T-cell (primary cell): ENCODE measurements around the gene SLC25A24. TPM values are rescaled to one million over a fixed set of nuclear protein-coding genes. Genes with fewer than 3 reads are reported as not detected.

Source experiments
- ATAC-seq, 4 experiments: fragments of 200-7000 bp in 3 of 4; fragments of 150-1000 bp in 1 of 4; cut with Tn5 transposase; replicated peaks in 1 of 4; 1 replicate in 3 of 4; 2 replicates in 1 of 4; pipeline ENCODE4 v1.10.0; 2021; ENCODE audit warnings: moderate library complexity in 3 of 4, mild to moderate bottlenecking in 2 of 4, moderate number of reproducible peaks in 1 of 4
- CTCF ChIA-PET, 2 donors: fragments of 300-600 bp; sonication (Branson Sonifier 250); formaldehyde crosslinking; loops; one replicate each; lab custom pipeline; 2022; ENCODE audit warnings: antibody characterized with exemption in 2 of 2; lab: Charles Lee
- POLR2A ChIA-PET, 2 donors: fragments of 300-600 bp; sonication (Branson Sonifier 250); formaldehyde crosslinking; loops; one replicate each; lab custom pipeline; 2022; ENCODE audit warnings: antibody characterized with exemption in 2 of 2; lab: Charles Lee
- DNase-seq, 35 experiments: peaks; one replicate each; pipeline versions ENCODE4 v3.0.0 to v3.0.0-alpha.2; 2013 to 2023
- H3K27ac ChIP-seq: one replicate; pipeline ENCODE4 v1.5.1; 2013; ENCODE audit warnings: low read length
- H3K27me3 ChIP-seq, 2 experiments: replicated peaks in 1 of 2; 1 replicate in 1 of 2; 2 replicates in 1 of 2; pipeline versions ENCODE4 v1.6.1 to v1.7.0; 2013; ENCODE audit warnings: low read length in 1 of 2, mixed read lengths in 1 of 2; ENCODE audit not compliant: control insufficient read depth in 2 of 2, insufficient read depth in 2 of 2; ENCODE audit errors: extremely low read depth in 1 of 2
- H3K36me3 ChIP-seq, 2 donors: 1 replicate in 1 of 2; 2 replicates in 1 of 2; pipeline versions ENCODE4 v1.6.1 to v1.7.0; 2013; ENCODE audit warnings: low read length in 1 of 2; ENCODE audit not compliant: control insufficient read depth in 2 of 2, insufficient read depth in 1 of 2; ENCODE audit errors: extremely low read depth in 1 of 2
- H3K4me1 ChIP-seq, 2 experiments: 1 replicate in 1 of 2; 2 replicates in 1 of 2; pipeline versions ENCODE4 v1.6.1 to v1.7.0; 2013; ENCODE audit warnings: low read length in 2 of 2, mixed read lengths in 1 of 2; ENCODE audit not compliant: insufficient read depth in 2 of 2, control insufficient read depth in 1 of 2; ENCODE audit errors: extremely low read depth in 1 of 2
- H3K4me3 ChIP-seq, 2 donors: 1 replicate in 1 of 2; 2 replicates in 1 of 2; pipeline versions ENCODE4 v1.5.1 to v1.7.0; 2013; ENCODE audit warnings: mild to moderate bottlenecking in 2 of 2, low read length in 1 of 2, moderate library complexity in 1 of 2; ENCODE audit not compliant: control insufficient read depth in 1 of 2; ENCODE audit errors: extremely low read depth in 1 of 2
- H3K9me3 ChIP-seq: 2 replicates; pipeline ENCODE4 v1.7.0; 2013
- H3K27ac Mint-ChIP-seq, 2 donors: one replicate each; pipeline ENCODE4 v1.8.0; 2020 to 2021; ENCODE audit warnings: mild to moderate bottlenecking in 2 of 2, mixed read lengths in 2 of 2
- H3K27me3 Mint-ChIP-seq, 2 donors: one replicate each; pipeline ENCODE4 v1.8.0; 2021 to 2022; ENCODE audit warnings: mixed read lengths in 2 of 2
- H3K36me3 Mint-ChIP-seq: one replicate; pipeline ENCODE4 v1.8.0; 2021; ENCODE audit warnings: mixed read lengths
- H3K4me1 Mint-ChIP-seq, 3 donors: one replicate each; pipeline ENCODE4 v1.8.0; 2020 to 2022; ENCODE audit warnings: mixed read lengths in 3 of 3, mild to moderate bottlenecking in 1 of 3
- H3K4me3 Mint-ChIP-seq, 3 donors: one replicate each; pipeline ENCODE4 v1.8.0; 2020 to 2022; ENCODE audit warnings: mild to moderate bottlenecking in 3 of 3, mixed read lengths in 3 of 3, moderate library complexity in 3 of 3
- H3K9me3 Mint-ChIP-seq, 3 donors: one replicate each; pipeline ENCODE4 v1.8.0; 2020 to 2022; ENCODE audit warnings: mixed read lengths in 3 of 3
- WGBS: methylation state at CpG from one replicate; pipeline ENCODE4 v1.1.5; 2013; ENCODE audit warnings: missing lambda C conversion rate; ENCODE audit not compliant: insufficient coverage; 5-methylcytosine and 5-hydroxymethylcytosine counted together
- total RNA-seq, 35 experiments: library from RNA in 6 of 35; stranded (reverse) in 6 of 35; fragments of 120-200 nt in 1 of 35; gene quantifications; one replicate each; pipeline versions ENCODE4 v1.2.1 to v1.2.4 and lab custom pipeline; 2013 to 2026

Gene SLC25A24
- total RNA-seq, 5 donors from 2014 or later (not counting 1 experiment from before 2014, with no cell fraction given): 8.9 to 19.3 (median 15.5) TPM

DNA sequence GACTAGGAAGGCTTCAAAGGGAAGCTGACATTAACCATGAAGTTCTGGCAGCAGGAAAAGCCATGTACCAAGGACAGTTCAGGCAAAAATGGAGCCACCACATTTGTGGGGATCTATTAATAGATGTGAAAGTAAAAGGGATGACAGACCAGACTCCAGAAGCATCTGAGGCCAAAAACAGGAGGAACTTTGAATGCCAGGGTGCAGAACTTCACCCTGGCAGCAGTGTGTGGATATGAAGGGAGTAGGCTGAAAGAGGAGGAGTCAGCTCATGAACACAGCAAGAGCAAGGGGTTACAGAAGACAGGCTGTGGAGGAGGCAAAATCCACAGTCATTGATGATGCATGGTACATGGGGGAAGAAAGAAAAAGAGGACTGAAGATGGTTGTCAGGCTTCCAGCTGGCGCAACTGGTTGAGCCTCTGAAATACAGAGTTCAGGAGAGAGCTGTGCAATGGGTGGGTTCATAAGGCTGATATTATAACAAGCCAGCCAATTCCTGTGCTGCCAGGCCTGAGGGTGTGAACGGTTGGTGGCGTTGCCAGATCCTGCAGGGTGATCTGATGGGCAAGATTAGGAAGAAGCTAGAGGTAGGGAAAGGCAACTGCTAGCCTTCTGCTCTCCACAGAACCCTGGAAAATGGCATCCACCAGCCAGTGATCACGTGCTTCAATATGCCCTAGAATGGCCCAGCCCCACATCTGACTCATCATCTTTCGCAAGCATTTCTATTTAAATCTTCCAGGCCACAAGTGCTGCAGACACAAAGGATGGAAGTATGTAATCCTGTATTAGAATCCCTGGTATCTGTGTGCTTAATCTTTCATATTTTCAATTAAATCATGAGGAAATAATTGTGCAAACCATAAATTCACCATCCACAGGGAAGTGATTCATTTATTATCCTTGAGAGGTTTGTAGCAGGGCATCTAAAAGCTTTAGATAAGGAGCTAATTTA is 81.9 kb downstream of the SLC25A24 start:
- no peaks in the 10 kb centered on the region for H3K9me3 ChIP-seq
- no peaks in the 10 kb centered on the region for H3K27me3 ChIP-seq
- POLR2A ChIA-PET: no interaction called here

DNA sequence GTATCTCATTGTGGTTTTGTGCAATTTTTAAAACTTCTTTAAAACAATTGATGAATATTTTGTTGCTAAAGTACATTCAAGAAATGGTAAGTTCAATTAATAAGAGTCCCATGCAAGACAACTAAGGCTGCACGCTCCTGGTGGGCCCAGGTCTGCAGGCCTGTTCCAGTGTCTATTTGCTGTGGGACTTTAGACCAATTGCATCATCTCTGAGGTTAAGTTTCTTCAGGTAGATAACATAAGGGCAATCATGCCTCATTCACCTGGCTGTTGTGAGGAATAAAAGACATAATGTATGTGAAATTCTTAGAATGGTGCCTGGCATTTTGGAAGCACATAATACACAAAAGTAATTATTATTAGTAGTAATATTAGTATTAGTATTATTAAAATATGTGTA is 82.9 kb downstream of the SLC25A24 start:
- Histone ChIP-seq H3K27ac (no peak overlapping the region), H3K4me3 (no peak overlapping the region), H3K9me3 (no peaks in the 10 kb centered on the region), H3K36me3 (no peaks in the 10 kb centered on the region), H3K4me1 (peaks cover 0 to 2% of the 10 kb centered on the region in 2 experiments), H3K27me3 (no peaks in the 10 kb centered on the region)
- no peaks in the 10 kb centered on the region for H3K27me3 Mint-ChIP-seq
- H3K36me3 Mint-ChIP-seq: no peaks in the 10 kb centered on the region
- no peak overlapping the region for H3K27ac Mint-ChIP-seq
- no peak overlapping the region for H3K4me3 Mint-ChIP-seq
- H3K9me3 Mint-ChIP-seq: no peaks in the 10 kb centered on the region
- ATAC-seq: no peak
- POLR2A ChIA-PET: no interaction called here
- WGBS: 86% methylated on average over 1 of the region's 1 CpG
- CTCF ChIA-PET: no interaction called here
- no peak for DNase-seq
- H3K4me1 Mint-ChIP-seq: peaks cover 6 to 20% (median 9%) of the 10 kb centered on the region in 3 donors

More for the DNA sequence above, 81.9 kb downstream of the SLC25A24 start:
- Mint-ChIP-seq H3K36me3 (no peaks in the 10 kb centered on the region), H3K27ac (no peak overlapping the region), H3K4me3 (no peak overlapping the region), H3K9me3 (no peaks in the 10 kb centered on the region), H3K27me3 (no peaks in the 10 kb centered on the region), H3K4me1 (peaks cover 6 to 20% (median 9%) of the 10 kb centered on the region in 3 donors)
- 94% methylated on average over 3 of the region's 5 CpGs for WGBS
- Histone ChIP-seq H3K27ac (no peak overlapping the region), H3K4me3 (no peak overlapping the region), H3K4me1 (peaks cover 0 to 2% of the 10 kb centered on the region in 2 experiments), H3K36me3 (no peaks in the 10 kb centered on the region)
- CTCF ChIA-PET: interaction anchor here (0.6 to 1.9 kb wide), 5 partner anchors 12 to 339 kb away, joined by 3 to 9 read pairs (median 4); no protein-coding TSS in a partner anchor
- ATAC-seq (no peak), DNase-seq (no peak)

DNA sequence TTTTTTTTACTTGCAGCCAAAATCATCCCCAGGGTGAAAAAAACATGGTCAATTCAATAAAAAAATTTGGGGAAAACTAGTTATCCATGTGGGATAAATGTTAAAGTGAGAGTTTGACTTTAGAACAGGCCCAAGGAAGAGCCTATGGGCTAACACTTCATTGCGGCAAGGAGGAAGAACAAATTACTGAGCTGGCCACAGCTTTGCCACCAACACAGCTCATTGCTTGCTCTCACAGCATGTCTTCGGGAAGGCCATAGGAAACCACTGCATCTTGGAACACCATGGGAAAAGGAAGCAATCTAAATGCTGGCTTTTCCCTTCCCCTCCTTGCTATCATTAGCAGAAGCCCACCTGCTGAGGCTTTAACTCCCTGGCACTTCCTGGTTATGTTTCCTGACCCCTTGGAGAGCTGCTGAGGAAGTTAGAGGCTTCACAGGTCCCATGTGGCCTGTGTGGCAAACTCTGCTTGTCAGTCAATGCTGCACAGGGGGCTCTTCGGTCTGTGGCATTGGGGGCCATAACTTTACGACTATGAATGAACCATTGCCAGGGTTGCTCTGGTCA is 86.0 kb downstream of the SLC25A24 start:
- H3K27me3 ChIP-seq: no peaks in the 10 kb centered on the region
- no peaks in the 10 kb centered on the region for H3K36me3 Mint-ChIP-seq
- H3K4me1 ChIP-seq: peaks cover 0 to 2% of the 10 kb centered on the region in 2 experiments
- ATAC-seq: no peak
- H3K9me3 ChIP-seq: no peaks in the 10 kb centered on the region
- no peaks in the 10 kb centered on the region for H3K27me3 Mint-ChIP-seq
- H3K36me3 ChIP-seq: no peaks in the 10 kb centered on the region
- no peak overlapping the region for H3K4me3 ChIP-seq
- ChIA-PET CTCF (interaction anchor here in 1 of 2 donors (1.1 kb wide), 1 partner anchor 10 kb away, joined by 3 read pairs; no protein-coding TSS in a partner anchor), POLR2A (interaction anchor here in 1 of 2 donors (0.7 kb wide), 1 partner anchor 304 kb away, joined by 8 read pairs; no protein-coding TSS in a partner anchor)
- WGBS: 75% methylated on average over 3 of the region's 4 CpGs
- H3K9me3 Mint-ChIP-seq: no peaks in the 10 kb centered on the region
- H3K4me3 Mint-ChIP-seq: no peak overlapping the region
- no peak for DNase-seq
- no peak overlapping the region for H3K27ac ChIP-seq
- H3K4me1 Mint-ChIP-seq: peaks cover 3 to 7% (median 5%) of the 10 kb centered on the region in 3 donors
- H3K27ac Mint-ChIP-seq: no peak overlapping the region

DNA sequence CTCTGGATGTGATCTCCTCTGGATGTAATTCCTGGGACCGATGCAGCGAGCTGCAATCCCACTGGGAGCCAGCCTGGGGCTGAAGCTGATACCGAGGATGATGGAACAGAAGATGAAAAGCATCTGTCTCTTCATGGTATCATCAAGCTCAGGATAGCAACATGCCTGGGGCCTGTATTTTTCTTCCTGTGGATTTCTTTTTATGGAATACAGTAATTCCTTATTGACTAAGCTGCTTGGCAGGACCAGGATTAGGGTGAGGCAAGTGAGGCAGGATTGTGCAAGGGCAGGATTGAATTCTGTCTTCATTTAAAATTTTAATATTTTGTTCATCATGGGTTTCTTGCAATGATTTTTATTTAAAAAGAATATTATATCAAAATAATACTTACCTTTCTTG is 86.6 kb downstream of the SLC25A24 start:
- Histone ChIP-seq H3K9me3 (no peaks in the 10 kb centered on the region), H3K27ac (no peak overlapping the region), H3K27me3 (no peaks in the 10 kb centered on the region), H3K36me3 (no peaks in the 10 kb centered on the region), H3K4me3 (no peak overlapping the region), H3K4me1 (peaks cover 0 to 2% of the 10 kb centered on the region in 2 experiments)
- Mint-ChIP-seq H3K4me1 (peaks cover 3 to 7% (median 5%) of the 10 kb centered on the region in 3 donors), H3K9me3 (no peaks in the 10 kb centered on the region), H3K4me3 (no peak overlapping the region), H3K36me3 (no peaks in the 10 kb centered on the region), H3K27me3 (no peaks in the 10 kb centered on the region), H3K27ac (no peak overlapping the region)
- DNase-seq: no peak
- POLR2A ChIA-PET: no interaction called here
- ATAC-seq: no peak
- CTCF ChIA-PET: interaction anchor here in 1 of 2 donors (1.1 to 1.4 kb wide), 2 partner anchors 11 to 330 kb away, joined by 3 read pairs; no protein-coding TSS in a partner anchor
- WGBS: 46% methylated on average over 3 of the region's 3 CpGs

DNA sequence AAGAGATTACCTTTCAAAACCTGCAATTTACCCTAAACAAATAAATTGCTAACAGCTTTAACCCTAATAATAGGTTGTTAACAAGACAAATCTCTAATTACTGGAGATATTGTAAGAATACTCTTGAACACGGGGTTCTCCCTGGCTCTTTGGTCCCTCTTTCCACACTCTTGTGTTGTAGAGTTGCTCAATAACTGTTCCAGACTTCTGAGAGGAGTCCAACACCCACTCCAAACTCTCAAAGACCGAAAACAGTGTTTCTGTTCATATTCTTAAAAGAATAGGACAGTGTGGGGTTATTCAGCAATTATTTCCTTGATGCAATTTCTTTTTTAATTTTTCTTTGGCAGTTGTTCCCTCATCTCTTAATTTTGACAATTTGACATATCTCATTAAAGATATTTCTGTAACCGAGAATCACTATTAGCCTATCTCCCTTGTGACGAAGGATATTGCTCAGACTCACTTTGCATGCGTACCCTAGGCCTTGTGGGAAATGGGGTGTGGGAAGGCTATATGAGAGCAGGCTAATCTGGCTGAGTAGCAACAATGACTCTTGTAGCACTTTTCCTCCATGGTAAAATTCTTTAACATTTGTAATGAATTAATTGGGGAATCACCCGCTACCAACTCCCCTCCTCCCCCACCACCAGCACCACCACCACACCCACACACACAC is 90.7 kb downstream of the SLC25A24 start:
- CTCF ChIA-PET: interaction anchor here in 1 of 2 donors (0.6 to 1.1 kb wide), 2 partner anchors 17 to 218 kb away, joined by 3 to 9 read pairs; no protein-coding TSS in a partner anchor
- WGBS: no CpG with 5 or more reads among the region's 6 CpGs
- H3K27ac Mint-ChIP-seq: no peak overlapping the region

DNA sequence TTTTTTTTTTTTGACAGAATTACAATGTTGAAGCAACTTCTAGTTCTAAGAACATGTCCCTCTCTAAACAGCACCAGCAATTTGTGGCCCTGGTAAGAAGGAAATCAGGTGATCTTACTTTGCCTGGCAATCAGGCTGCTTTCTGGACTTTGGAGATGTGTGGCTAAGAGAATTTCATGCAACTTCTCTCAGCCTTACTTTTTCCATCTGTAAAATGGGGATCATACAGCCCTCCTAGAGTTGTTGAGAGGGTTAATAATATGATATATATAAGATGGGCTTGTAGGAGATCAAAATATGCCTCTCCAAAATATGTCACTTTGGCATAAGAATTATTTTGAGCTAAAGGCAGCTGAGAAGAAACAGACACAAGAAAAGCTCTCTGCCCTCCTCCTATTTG is 92.0 kb downstream of the SLC25A24 start:
- POLR2A ChIA-PET: interaction anchor here in 1 of 2 donors (0.6 kb wide), 1 partner anchor 157 kb away, joined by 5 read pairs; no protein-coding TSS in a partner anchor
- H3K36me3 ChIP-seq: no peaks in the 10 kb centered on the region
- DNase-seq: no peak
- Mint-ChIP-seq H3K4me1 (peaks cover 4 to 6% (median 5%) of the 10 kb centered on the region in 3 donors), H3K4me3 (no peak overlapping the region), H3K27me3 (no peaks in the 10 kb centered on the region), H3K27ac (no peak overlapping the region), H3K9me3 (peaks cover 0 to 4% (median 0%) of the 10 kb centered on the region in 3 donors), H3K36me3 (no peaks in the 10 kb centered on the region)
- H3K4me3 ChIP-seq: no peak overlapping the region
- ATAC-seq: no peak
- CTCF ChIA-PET: interaction anchor here in 1 of 2 donors (1.1 kb wide), 1 partner anchor 19 kb away, joined by 3 read pairs; no protein-coding TSS in a partner anchor
- H3K4me1 ChIP-seq: peaks cover 3% of the 10 kb centered on the region in 2 experiments
- no peaks in the 10 kb centered on the region for H3K9me3 ChIP-seq
- no peak overlapping the region for H3K27ac ChIP-seq
- H3K27me3 ChIP-seq: no peaks in the 10 kb centered on the region

More for the DNA sequence above, 90.7 kb downstream of the SLC25A24 start:
- Mint-ChIP-seq H3K36me3 (no peaks in the 10 kb centered on the region), H3K9me3 (peaks cover 0 to 4% (median 0%) of the 10 kb centered on the region in 3 donors), H3K4me1 (peaks cover 4 to 7% (median 6%) of the 10 kb centered on the region in 3 donors), H3K27me3 (no peaks in the 10 kb centered on the region), H3K4me3 (no peak overlapping the region)
- no peak overlapping the region for H3K4me3 ChIP-seq
- peaks cover 3 to 5% of the 10 kb centered on the region in 2 experiments for H3K4me1 ChIP-seq
- no peaks in the 10 kb centered on the region for H3K36me3 ChIP-seq
- POLR2A ChIA-PET: no interaction called here
- no peaks in the 10 kb centered on the region for H3K9me3 ChIP-seq
- H3K27me3 ChIP-seq: no peaks in the 10 kb centered on the region
- no peak overlapping the region for H3K27ac ChIP-seq
- DNase-seq (no peak), ATAC-seq (no peak)
